H1 (cell line): ENCODE measurements around the gene CHCHD6. TPM values are rescaled to one million over a fixed set of nuclear protein-coding genes. Genes with fewer than 3 reads are reported as not detected.

Source experiments
- CTCF ChIA-PET: fragments of 300-600 bp; sonication (Branson Sonifier 250); formaldehyde crosslinking; loops from one replicate; lab custom pipeline; 2021; ENCODE audit not compliant: partially characterized antibody; lab: Charles Lee
- POLR2A ChIA-PET: fragments of 300-600 bp; sonication (Branson Sonifier 250); formaldehyde crosslinking; loops from one replicate; lab custom pipeline; 2021; ENCODE audit warnings: inconsistent platforms; ENCODE audit not compliant: partially characterized antibody; lab: Charles Lee
- DNase-seq, 2 experiments: peaks; one replicate each; pipeline versions ENCODE4 v3.0.0 to v3.0.0-alpha.2; 2010 to 2022; ENCODE audit warnings: low spot score in 2 of 2, low read depth in 1 of 2, mixed read lengths in 1 of 2
- FAIRE-seq: peaks from 2 replicates; lab custom pipeline; 2011; peaks lifted over from hg19 to GRCh38; lab: Jason Lieb, UNC
- H2AFZ ChIP-seq: 2 replicates; pipeline ENCODE4 v1.8.1; 2012; ENCODE audit warnings: low read length, inconsistent platforms
- H2AK5ac ChIP-seq: 2 replicates; pipeline ENCODE4 v1.6.1; 2013; ENCODE audit warnings: low read depth, low read length
- H2BK120ac ChIP-seq: replicated peaks from 2 replicates; pipeline ENCODE3; 2013; ENCODE audit warnings: low read depth, low read length, inconsistent platforms
- H2BK12ac ChIP-seq: 2 replicates; pipeline ENCODE4 v1.6.1; 2013; ENCODE audit warnings: low read depth, low read length
- H2BK15ac ChIP-seq: 2 replicates; pipeline ENCODE4 v1.6.1; 2013; ENCODE audit warnings: low read length
- H2BK20ac ChIP-seq: 2 replicates; pipeline ENCODE4 v1.6.1; 2013; ENCODE audit warnings: low read length
- H2BK5ac ChIP-seq: 2 replicates; pipeline ENCODE4 v1.6.1; 2013; ENCODE audit warnings: low read depth, low read length
- H3K14ac ChIP-seq: 2 replicates; pipeline ENCODE4 v1.6.1; 2013; ENCODE audit warnings: inconsistent platforms; ENCODE audit not compliant: insufficient read length
- H3K18ac ChIP-seq: 2 replicates; pipeline ENCODE4 v1.6.1; 2013; ENCODE audit warnings: low read length; ENCODE audit errors: extremely low read depth
- H3K23ac ChIP-seq: 2 replicates; pipeline ENCODE4 v1.6.1; 2013; ENCODE audit warnings: inconsistent platforms; ENCODE audit not compliant: insufficient read length
- H3K23me2 ChIP-seq: 2 replicates; pipeline ENCODE4 v1.6.1; 2013; ENCODE audit warnings: low read depth, low read length
- H3K27ac ChIP-seq: 2 replicates; pipeline ENCODE4 v1.6.1; 2011; ENCODE audit warnings: low read depth, low read length, inconsistent platforms
- H3K27me3 ChIP-seq, 4 experiments: replicated peaks in 1 of 4; 1 replicate in 1 of 4; 2 replicates in 3 of 4; pipeline versions ENCODE4 v1.6.1 to v1.8.1; 2011 to 2013; ENCODE audit warnings: low read length in 3 of 4, mild to moderate bottlenecking in 3 of 4, inconsistent platforms in 2 of 4, mixed read lengths in 2 of 4, moderate library complexity in 1 of 4; ENCODE audit not compliant: control insufficient read depth in 3 of 4, insufficient read depth in 3 of 4; ENCODE audit errors: extremely low read depth in 1 of 4
- H3K36me3 ChIP-seq, 4 experiments: 2 replicates each; pipeline versions ENCODE4 v1.6.1 to v1.8.1; 2011 to 2013; ENCODE audit warnings: mild to moderate bottlenecking in 4 of 4, low read length in 3 of 4, moderate library complexity in 2 of 4, control low read depth in 1 of 4, inconsistent platforms in 1 of 4; ENCODE audit not compliant: insufficient read depth in 4 of 4, control insufficient read depth in 2 of 4
- H3K4ac ChIP-seq: replicated peaks from 2 replicates; pipeline ENCODE3; 2013; ENCODE audit warnings: low read length, low read depth, mixed read lengths, inconsistent platforms; ENCODE audit not compliant: insufficient read length
- H3K4me1 ChIP-seq, 4 experiments: replicated peaks in 1 of 4; 1 replicate in 1 of 4; 2 replicates in 3 of 4; pipeline versions ENCODE4 v1.6.1 to v1.8.1; 2011 to 2013; ENCODE audit warnings: low read length in 3 of 4, inconsistent platforms in 2 of 4, mixed read lengths in 1 of 4; ENCODE audit not compliant: insufficient read depth in 4 of 4, control insufficient read depth in 3 of 4
- H3K4me2 ChIP-seq, 2 experiments: 2 replicates each; pipeline versions ENCODE4 v1.6.1 to v1.8.1; 2011 to 2013; ENCODE audit warnings: low read depth in 2 of 2, low read length in 2 of 2, control low read depth in 1 of 2, inconsistent platforms in 1 of 2, mild to moderate bottlenecking in 1 of 2; ENCODE audit not compliant: insufficient read depth in 1 of 2
- H3K4me3 ChIP-seq, 4 experiments: fragments of 200-600, 300-600 bp in 1 of 4; sonication (generic), shearing (Covaris generic), sonication (Bioruptor Twin) in 1 of 4; 2 replicates each; pipeline versions ENCODE4 v1.5.1 to v1.8.1; 2011 to 2016; ENCODE audit warnings: low read length in 4 of 4, low read depth in 3 of 4, control low read depth in 2 of 4, inconsistent platforms in 2 of 4, mild to moderate bottlenecking in 2 of 4, mixed read lengths in 1 of 4, moderate library complexity in 1 of 4; ENCODE audit not compliant: insufficient read depth in 2 of 4; ENCODE audit errors: extremely low read depth in 1 of 4
- H3K56ac ChIP-seq: replicated peaks from 2 replicates; pipeline ENCODE3; 2013; ENCODE audit warnings: low read depth, mild to moderate bottlenecking, mixed read lengths, low read length, inconsistent platforms; ENCODE audit not compliant: insufficient read length
- H3K79me1 ChIP-seq: 2 replicates; pipeline ENCODE4 v1.6.1; 2013; ENCODE audit warnings: low read depth, low read length, control low read depth
- H3K79me2 ChIP-seq, 2 experiments: 2 replicates each; pipeline versions ENCODE4 v1.6.1 to v1.8.1; 2012 to 2013; ENCODE audit warnings: low read length in 2 of 2, mild to moderate bottlenecking in 2 of 2, inconsistent platforms in 1 of 2; ENCODE audit not compliant: insufficient read depth in 2 of 2, control insufficient read depth in 1 of 2
- H3K9ac ChIP-seq, 4 experiments: replicated peaks in 1 of 4; 1 replicate in 1 of 4; 2 replicates in 3 of 4; pipeline versions ENCODE4 v1.6.1 to v1.8.1; 2011 to 2013; ENCODE audit warnings: low read depth in 3 of 4, low read length in 3 of 4, control low read depth in 2 of 4, mild to moderate bottlenecking in 2 of 4, moderate library complexity in 2 of 4, inconsistent platforms in 1 of 4; ENCODE audit errors: extremely low read depth in 1 of 4
- H3K9me3 ChIP-seq, 2 experiments: 2 replicates each; pipeline versions ENCODE4 v1.6.1 to v1.8.1; 2012 to 2013; ENCODE audit warnings: mild to moderate bottlenecking in 2 of 2, moderate library complexity in 2 of 2, control low read depth in 1 of 2, inconsistent platforms in 1 of 2, low read depth in 1 of 2, low read length in 1 of 2, mixed read lengths in 1 of 2; ENCODE audit not compliant: insufficient read depth in 2 of 2
- H4K20me1 ChIP-seq, 2 experiments: replicated peaks in 1 of 2; 2 replicates each; pipeline versions ENCODE3 to v1.8.1; 2011 to 2013; ENCODE audit warnings: inconsistent platforms in 2 of 2, low read length in 2 of 2, mild to moderate bottlenecking in 1 of 2; ENCODE audit not compliant: insufficient read depth in 2 of 2, control insufficient read depth in 1 of 2
- H4K5ac ChIP-seq: 2 replicates; pipeline ENCODE4 v1.6.1; 2013; ENCODE audit warnings: low read length, low read depth, mixed read lengths, inconsistent platforms; ENCODE audit not compliant: insufficient read length
- H4K8ac ChIP-seq: 2 replicates; pipeline ENCODE4 v1.8.0; 2013; ENCODE audit warnings: mild to moderate bottlenecking, moderate library complexity, low read length, inconsistent platforms; ENCODE audit not compliant: insufficient read depth; ENCODE audit errors: extremely low read depth
- H4K91ac ChIP-seq: replicated peaks from 2 replicates; pipeline ENCODE3; 2013; ENCODE audit warnings: low read length, mixed read lengths, inconsistent platforms; ENCODE audit not compliant: insufficient read length
- CEBPB ChIP-seq: IDR thresholded peaks from 2 replicates; pipeline ENCODE4 v1.6.1; 2012; ENCODE audit warnings: low read depth, low read length
- POU5F1 ChIP-seq: IDR thresholded peaks from 2 replicates; pipeline ENCODE4 v1.6.1; 2011; ENCODE audit warnings: low read depth, mild to moderate bottlenecking, low read length, moderate library complexity
- SIX5 ChIP-seq: IDR thresholded peaks from 2 replicates; pipeline ENCODE4 v1.6.1; 2011; ENCODE audit warnings: mild to moderate bottlenecking, low read depth, low read length
- ZNF274 ChIP-seq: IDR thresholded peaks from 2 replicates; pipeline ENCODE4 v1.7.0; 2012; ENCODE audit warnings: low read length, borderline replicate concordance; ENCODE audit errors: extremely low read depth
- WGBS, 2 experiments: shearing (Covaris generic) in 1 of 2; methylation state at CpG; one replicate each; pipeline versions ENCODE4 v1.1.6 to v1.1.7; 2013 to 2015; ENCODE audit warnings: low lambda C conversion rate in 2 of 2, mixed read lengths in 2 of 2, inconsistent platforms in 1 of 2, low coverage in 1 of 2, missing lambda C conversion rate in 1 of 2; ENCODE audit not compliant: insufficient replicate concordance in 2 of 2, insufficient coverage in 1 of 2, insufficient read length in 1 of 2; ENCODE audit errors: extremely low coverage in 1 of 2, missing lambda C conversion rate in 1 of 2; 5-methylcytosine and 5-hydroxymethylcytosine counted together
- polyA plus RNA-seq, 7 experiments: library from polyadenylated mRNA; depleted of rRNA in 3 of 7; stranded (reverse) in 5 of 7; unstranded in 2 of 7; fragments of >200 nt in 5 of 7; fragments of 200-250 nt in 2 of 7; gene quantifications; 1 replicate in 5 of 7; 2 replicates in 1 of 7; 4 replicates in 1 of 7; pipeline versions ENCODE4 v1.2.1 to v1.2.3, GENCODE V29; 2011 to 2013; ENCODE audit warnings: missing spikeins in 2 of 7, mixed read lengths in 2 of 7
- total RNA-seq: library from RNA; stranded (reverse); fragmentation: NEBNext Ultra II Directional; extraction: Animal tissue kit (Norgen Biotek cat#: 25700); gene quantifications from 2 replicates; pipeline ENCODE4 v1.2.1, GENCODE V29; 2021

Gene CHCHD6
- total and polyA plus RNA-seq, 2 of the 8 experiments (the other 6 are each of a cell fraction or from before 2014, with no cell fraction given) = 32.4 to 37.6 TPM

- H4K91ac ChIP-seq = no peak overlapping the region
- H3K56ac ChIP-seq = no peak overlapping the region
- H4K5ac ChIP-seq = no peak overlapping the region
- no peak overlapping the region for H2AK5ac ChIP-seq
- peaks cover 0 to 3% of the 10 kb centered on the region in 2 experiments for H4K20me1 ChIP-seq
- H3K27ac ChIP-seq = no peak overlapping the region
- H3K4ac ChIP-seq = no peak overlapping the region
- no peak overlapping the region for H3K4me2 ChIP-seq
- H2BK5ac ChIP-seq = no peak overlapping the region
- peaks cover 0 to 7% (median 3%) of the 10 kb centered on the region in 4 experiments; a peak in 3 of 8 replicates for H3K36me3 ChIP-seq
- DNase-seq = no peak
- H2BK120ac ChIP-seq = no peak overlapping the region
- peaks cover 0 to 5% of the 10 kb centered on the region in 2 experiments; a peak in 1 of 4 replicates for H3K9me3 ChIP-seq
- H3K23me2 ChIP-seq = no peaks in the 10 kb centered on the region
- H4K8ac ChIP-seq = no peak overlapping the region
- H2BK15ac ChIP-seq = no peak overlapping the region
- H3K9ac ChIP-seq = no peak overlapping the region
- 88% methylated on average over 5 of the region's 5 CpGs; no CpG with 5 or more reads in 1 of the 2 experiments for WGBS, 2 experiments
- no peak overlapping the region for H2BK12ac ChIP-seq
- no peak overlapping the region for H3K23ac ChIP-seq
- H3K14ac ChIP-seq = no peak overlapping the region
- no peak overlapping the region for H2AFZ ChIP-seq
- H3K79me2 ChIP-seq = peaks cover 0 to 32% of the 10 kb centered on the region in 2 experiments; a peak in 2 of 4 replicates
- H3K27me3 ChIP-seq = no peaks in the 10 kb centered on the region
- no peak for FAIRE-seq
- no peak overlapping the region for H2BK20ac ChIP-seq
- H3K4me3 ChIP-seq = no peak overlapping the region
- no peak overlapping the region for H3K18ac ChIP-seq
- CTCF ChIA-PET = interaction anchor here (1.2 to 1.7 kb wide), 3 partner anchors 8 to 41 kb away, joined by 3 to 4 read pairs (median 3); no protein-coding TSS in a partner anchor
- H3K79me1 ChIP-seq = peaks cover 15% of the 10 kb centered on the region
- POLR2A ChIA-PET = no interaction called here
- H3K4me1 ChIP-seq = peaks cover 0 to 10% (median 0%) of the 10 kb centered on the region in 4 experiments; a peak in 2 of 7 replicates
- TF ChIP-seq CEBPB = no peak
- TF ChIP-seq POU5F1 = no peak
- TF ChIP-seq SIX5 = no peak
- TF ChIP-seq ZNF274 = no peak
Measured at GRCh38 chr3:126720596-126720995, 16.6 kb downstream of the CHCHD6 start.
